ENCODE data around the gene VSTM2L.
"Not testable (repeated sequence)": the region's sequence is repeated elsewhere in the genome, so short reads cannot be mapped to it uniquely, and the experiment has no call there.

DNA sequence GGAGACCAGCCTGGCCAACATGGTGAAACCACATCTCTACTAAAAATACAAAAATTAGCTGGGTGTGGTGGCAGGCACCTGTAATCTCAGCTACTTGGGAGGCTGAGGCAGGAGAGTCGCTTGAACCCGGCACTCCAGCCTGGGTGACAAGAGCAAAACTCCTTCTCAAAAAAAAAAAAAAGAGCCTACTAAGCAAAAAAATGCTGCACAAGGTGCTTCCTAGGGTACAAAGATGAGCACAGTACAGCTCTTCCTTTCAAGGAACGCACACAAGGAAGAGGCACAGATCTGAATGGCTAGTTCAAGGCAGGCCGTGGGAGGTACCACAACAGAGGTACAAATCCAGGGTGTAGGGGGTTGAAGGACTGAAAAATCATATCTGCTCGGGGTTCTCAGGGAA lies 46.9 kb upstream of the VSTM2L start:
- TF ChIP-seq CTCF, EZH2phosphoT487 (IDR thresholded peaks at IDR 0.05): not testable (repeated sequence)
